ENCODE data around the gene HSD17B1. TPM values are rescaled to one million over a fixed set of nuclear protein-coding genes. Genes with fewer than 3 reads are reported as not detected.

HSD17B1 gene
- total RNA-seq, 1 experiment from 2014 or later = 1.5 TPM

DNA sequence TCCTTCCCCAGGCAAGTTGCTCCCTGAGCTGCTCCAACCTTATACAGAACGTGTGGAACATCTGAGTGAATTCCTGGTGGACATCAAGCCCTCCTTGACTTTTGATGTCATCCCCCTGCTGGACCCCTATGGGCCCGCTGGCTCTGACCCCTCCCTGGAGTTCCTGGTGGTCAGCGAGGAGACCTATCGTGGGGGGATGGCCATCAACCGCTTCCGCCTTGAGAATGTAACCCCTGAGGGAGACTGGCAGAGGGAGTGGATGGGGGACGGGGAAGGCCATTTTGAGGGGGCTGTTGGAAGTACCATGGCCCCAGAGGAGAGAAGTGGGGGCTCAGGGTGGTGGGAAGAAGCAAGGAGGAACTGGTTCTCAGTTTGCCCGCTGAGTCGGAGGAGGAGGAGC lies 11.2 kb downstream of the HSD17B1 start:
- peaks cover 6 to 38% (median 30%) of the 10 kb centered on the region in 3 experiments for H3K36me3 Mint-ChIP-seq (ENCODE audit: insufficient read depth in 1 of 3, low read depth in 3 of 3)

More for the DNA sequence above, 11.2 kb downstream of the HSD17B1 start:
- Histone ChIP-seq H2AFZ (ENCODE audit: low read length) (no peak overlapping the region), H3K23me2 (ENCODE audit: insufficient read length, low read depth, low read length, poor library complexity, severe bottlenecking) (peaks cover 16% of the 10 kb centered on the region), H3K9ac (ENCODE audit: extremely low read depth, insufficient read length, low read length) (no peak overlapping the region), H2BK5ac (ENCODE audit: insufficient read length, low read length) (no peak overlapping the region), H3K18ac (ENCODE audit: insufficient read length, low read depth, low read length) (no peak overlapping the region), H2AK5ac (ENCODE audit: insufficient read length, low read length) (no peak overlapping the region), H3K9me3 (ENCODE audit: control insufficient read depth, low read depth, low read length) (no peaks in the 10 kb centered on the region), H4K5ac (ENCODE audit: insufficient read length, low read depth, low read length) (no peak overlapping the region), H3K14ac (ENCODE audit: insufficient read depth, low read length) (no peak overlapping the region), H2BK120ac (ENCODE audit: low read depth, low read length, poor library complexity, severe bottlenecking) (no peak overlapping the region), H3K4me2 (ENCODE audit: insufficient read depth, insufficient read length, low read length) (no peak overlapping the region), H3K56ac (ENCODE audit: insufficient read length, low read depth, low read length) (no peak overlapping the region), H3K27ac (ENCODE audit: insufficient read length, low read depth, low read length) (no peak overlapping the region), H4K20me1 (ENCODE audit: control insufficient read depth, insufficient read depth, insufficient read length) (no peaks in the 10 kb centered on the region), H2BK12ac (ENCODE audit: insufficient read length, low read depth, low read length) (no peak overlapping the region), H4K91ac (ENCODE audit: insufficient read length, low read depth, low read length) (no peak overlapping the region), H3K4me1 (ENCODE audit: insufficient read depth, low read length) (peaks cover 2% of the 10 kb centered on the region; the same call in 1 of the 2 replicates), H3K23ac (ENCODE audit: insufficient read length, low read depth, low read length) (no peak overlapping the region), H4K8ac (replicated peaks; ENCODE audit: insufficient read length, low read depth, low read length) (no peak overlapping the region), H3K79me2 (ENCODE audit: insufficient read depth, low read length) (peaks cover 7% of the 10 kb centered on the region; the same call in 1 of the 2 replicates), H3K4ac (ENCODE audit: low read depth, low read length) (no peak overlapping the region), H3K27me3 (ENCODE audit: insufficient read depth, low read length) (no peaks in the 10 kb centered on the region), H2BK15ac (ENCODE audit: low read depth, low read length) (no peak overlapping the region), H3T11ph (ENCODE audit: low read length) (no peak overlapping the region), H2BK20ac (ENCODE audit: low read depth, low read length, poor library complexity, severe bottlenecking) (no peak overlapping the region), H3K79me1 (ENCODE audit: insufficient read depth, low read depth, low read length, poor library complexity, severe bottlenecking) (peaks cover 4% of the 10 kb centered on the region)
- Mint-ChIP-seq H3K27me3 (ENCODE audit: low read depth) (no peaks in the 10 kb centered on the region), H3K4me1 (peaks cover 17 to 25% of the 10 kb centered on the region in 2 experiments), H3K9me3 (no peaks in the 10 kb centered on the region), H3K27ac (no peak overlapping the region), H3K4me3 (peak overlapping the region; percentile 94 to 95)
- whole genome bisulfite sequencing (ENCODE audit: extremely low coverage, insufficient read length, low lambda C conversion rate) = no CpG with 5 or more reads among the region's 9 CpGs
- TF ChIP-seq, protein P1, sequence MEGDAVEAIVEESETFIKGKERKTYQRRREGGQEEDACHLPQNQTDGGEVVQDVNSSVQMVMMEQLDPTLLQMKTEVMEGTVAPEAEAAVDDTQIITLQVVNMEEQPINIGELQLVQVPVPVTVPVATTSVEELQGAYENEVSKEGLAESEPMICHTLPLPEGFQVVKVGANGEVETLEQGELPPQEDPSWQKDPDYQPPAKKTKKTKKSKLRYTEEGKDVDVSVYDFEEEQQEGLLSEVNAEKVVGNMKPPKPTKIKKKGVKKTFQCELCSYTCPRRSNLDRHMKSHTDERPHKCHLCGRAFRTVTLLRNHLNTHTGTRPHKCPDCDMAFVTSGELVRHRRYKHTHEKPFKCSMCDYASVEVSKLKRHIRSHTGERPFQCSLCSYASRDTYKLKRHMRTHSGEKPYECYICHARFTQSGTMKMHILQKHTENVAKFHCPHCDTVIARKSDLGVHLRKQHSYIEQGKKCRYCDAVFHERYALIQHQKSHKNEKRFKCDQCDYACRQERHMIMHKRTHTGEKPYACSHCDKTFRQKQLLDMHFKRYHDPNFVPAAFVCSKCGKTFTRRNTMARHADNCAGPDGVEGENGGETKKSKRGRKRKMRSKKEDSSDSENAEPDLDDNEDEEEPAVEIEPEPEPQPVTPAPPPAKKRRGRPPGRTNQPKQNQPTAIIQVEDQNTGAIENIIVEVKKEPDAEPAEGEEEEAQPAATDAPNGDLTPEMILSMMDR (conservative IDR thresholded peaks at IDR 0.05) = no peak
- DNase-seq = no peak
